ENCODE measurements around the gene CLIC3. TPM values are rescaled to one million over a fixed set of nuclear protein-coding genes. Genes with fewer than 3 reads are reported as not detected.

Gene CLIC3, protein sequence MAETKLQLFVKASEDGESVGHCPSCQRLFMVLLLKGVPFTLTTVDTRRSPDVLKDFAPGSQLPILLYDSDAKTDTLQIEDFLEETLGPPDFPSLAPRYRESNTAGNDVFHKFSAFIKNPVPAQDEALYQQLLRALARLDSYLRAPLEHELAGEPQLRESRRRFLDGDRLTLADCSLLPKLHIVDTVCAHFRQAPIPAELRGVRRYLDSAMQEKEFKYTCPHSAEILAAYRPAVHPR
- 0.90 and 7.6 TPM in 2 replicates for total RNA-seq

DNA sequence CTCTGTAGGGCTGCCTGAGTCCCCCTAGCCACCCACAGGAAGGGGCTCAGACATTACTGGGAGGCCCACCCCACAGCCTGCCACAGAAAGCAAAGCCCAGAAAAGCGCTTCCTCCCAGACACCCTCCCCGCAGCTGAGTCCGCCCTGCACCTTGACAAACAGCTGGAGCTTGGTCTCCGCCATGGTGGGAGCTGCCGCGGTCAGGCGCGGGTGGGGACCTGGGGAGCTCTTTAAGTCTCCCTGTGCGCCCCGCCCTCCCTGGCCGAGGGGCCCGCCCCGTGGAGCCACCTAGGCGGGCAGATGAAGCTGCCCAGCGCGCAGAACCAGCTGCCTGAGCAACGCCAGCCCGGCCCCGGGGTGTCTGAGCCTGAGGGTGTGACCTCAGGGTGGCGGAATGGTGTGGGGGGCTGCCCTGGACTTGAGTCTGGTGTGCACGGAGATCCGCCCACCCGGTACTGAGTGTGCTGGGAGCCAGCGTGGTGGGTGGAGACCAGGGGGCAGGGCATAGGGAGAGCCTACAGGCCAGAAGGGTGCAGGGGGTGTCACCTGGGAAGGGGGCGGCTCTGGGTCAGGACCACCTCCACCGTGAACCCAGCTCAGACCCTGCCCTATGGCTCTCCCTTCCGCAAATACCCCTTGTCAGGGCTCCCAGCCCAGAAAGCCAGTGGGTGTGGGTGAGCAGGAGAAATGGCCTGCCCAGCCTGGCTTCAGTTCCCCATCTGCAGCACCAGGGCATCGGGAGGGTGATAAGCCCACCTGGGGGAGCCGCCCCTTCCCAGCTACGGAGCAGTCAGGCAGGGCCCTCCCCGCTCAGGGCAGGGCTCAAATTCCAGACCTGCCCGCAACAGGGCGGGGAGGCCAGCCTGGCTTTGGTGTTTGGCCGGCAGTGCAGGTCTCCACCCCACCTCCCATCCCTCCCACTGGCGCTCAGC lies at the start of gene CLIC3:
Gene CLIC3 (minus strand): TSS at position 208 of the 932 bp plus-strand sequence. CDS start 25 bp downstream, at position 183.

DNA sequence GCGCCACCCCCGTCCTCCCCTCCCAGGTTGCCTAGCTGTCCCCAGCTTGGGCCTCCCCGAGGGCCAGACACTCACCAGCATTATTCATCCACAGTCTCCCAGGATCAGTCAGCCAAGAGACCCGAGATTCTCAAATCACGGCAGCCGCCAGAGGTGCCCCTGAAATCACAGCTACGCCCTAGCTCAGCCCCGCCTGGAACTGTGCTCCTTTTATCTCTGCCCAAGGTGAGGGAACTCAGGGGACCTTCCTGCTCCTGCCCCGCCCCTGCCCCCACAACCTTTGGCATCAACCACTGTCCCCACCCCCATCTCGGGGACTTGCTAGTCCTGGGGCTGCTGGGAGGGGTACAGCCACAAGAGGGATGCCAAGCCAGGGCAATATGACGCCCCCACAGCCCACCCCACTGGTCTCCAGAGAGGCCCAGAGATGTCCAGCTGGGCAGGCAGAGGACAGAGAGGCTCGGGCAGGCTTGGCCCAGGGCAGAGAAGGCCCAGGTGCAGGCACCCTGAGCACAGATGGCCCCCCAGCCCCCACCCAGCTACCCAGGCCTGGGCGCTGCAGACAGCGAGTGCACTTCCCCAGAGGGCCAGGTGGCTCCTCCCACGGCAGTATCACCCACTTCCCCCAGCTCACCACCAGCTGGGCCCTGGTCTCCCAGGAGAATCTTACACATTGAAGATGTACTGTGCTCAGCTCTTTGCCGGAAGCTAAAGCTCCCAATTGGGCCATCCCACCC lies 35.7 kb upstream of the CLIC3 start, which contains the start of gene FUT7:
Gene FUT7 (minus strand): TSS at position 185 of the 737 bp plus-strand sequence. CDS start 97 bp downstream, at position 88.

GRCh38 chr9:137027369-137028262 lies 31.2 kb upstream of the CLIC3 start, which contains the start of gene ABCA2:
Gene ABCA2 (minus strand): TSS chr9:137028237. CDS start chr9:137028140, 97 bp downstream.

GRCh38 chr9:136991993-136992818 lies 4.2 kb downstream of the CLIC3 start, which contains the start of gene PAXX:
Gene PAXX (plus strand): TSS chr9:136992422. CDS start chr9:136992444, 22 bp downstream.

GRCh38 chr9:136982232-136983051 lies 13.9 kb downstream of the CLIC3 start, which contains the start of gene LCNL1:
Gene LCNL1 (plus strand): TSS chr9:136982993. CDS start chr9:136983587, 594 bp downstream.

GRCh38 chr9:136977223-136977622 lies 19.1 kb downstream of the CLIC3 start, which contains the start of gene PTGDS:
Gene PTGDS (plus strand): TSS chr9:136977504. CDS start chr9:136977579, 75 bp downstream.

DNA sequence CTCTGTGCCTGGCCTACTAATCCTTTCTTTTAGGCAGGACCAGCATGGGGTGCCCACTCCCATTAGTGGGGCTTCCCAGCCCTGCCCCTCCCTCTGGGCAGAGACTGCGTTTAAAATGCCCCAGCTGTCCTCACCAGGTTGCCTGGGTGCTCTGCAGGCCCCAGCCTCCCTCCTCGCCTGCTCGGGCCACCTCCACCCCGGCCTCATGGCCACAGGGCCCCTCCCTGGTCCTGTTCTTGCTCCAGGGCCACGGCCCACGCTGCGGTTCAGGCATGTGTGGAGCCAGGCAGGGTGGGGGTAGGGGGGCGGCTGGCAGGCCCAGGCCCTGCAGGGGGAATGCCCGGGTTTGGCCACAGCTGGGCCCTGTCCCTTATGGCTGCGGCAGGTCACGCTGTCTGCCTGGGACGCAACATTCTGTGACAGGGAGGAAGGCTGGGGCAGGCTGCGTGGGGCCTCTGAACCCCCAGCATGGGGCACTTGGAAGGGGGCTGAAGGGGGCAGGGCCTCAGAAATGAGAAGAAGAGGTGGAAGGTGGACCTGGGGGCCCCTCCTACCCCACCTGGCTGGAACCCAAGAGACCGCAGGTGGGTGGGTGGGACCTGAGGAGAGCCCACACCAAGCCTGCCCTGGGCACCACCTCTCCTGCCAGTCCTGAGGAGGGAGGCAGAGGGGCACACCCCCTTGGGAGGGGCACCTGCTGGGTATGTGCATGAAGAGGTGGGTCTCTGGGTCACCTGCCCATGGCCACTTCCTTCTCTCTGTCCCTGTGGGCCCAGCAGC lies 44.6 kb downstream of the CLIC3 start, which contains the start of gene LCN12:
Gene LCN12 (plus strand): TSS at position 733 of the 780 bp plus-strand sequence. CDS start 55 bp downstream, outside the sequence.

Other genes with a start within 250 kb of the CLIC3 start
- not detected in 2 replicates for gene LCN6, start 248.0 kb downstream of the CLIC3 start, total RNA-seq
- not detected in 2 replicates for gene LCN8, start 238.3 kb downstream of the CLIC3 start, total RNA-seq
- gene LCN15, start 232.1 kb downstream of the CLIC3 start, total RNA-seq: not detected in 2 replicates
- gene TMEM141, start 205.2 kb downstream of the CLIC3 start, total RNA-seq: 73.7 and 78.5 TPM in 2 replicates
- gene CCDC183, start 200.2 kb downstream of the CLIC3 start, total RNA-seq: under 0.01 and 1.1 TPM in 2 replicates
- gene RABL6, start 188.6 kb downstream of the CLIC3 start, total RNA-seq: 73.3 and 80.5 TPM in 2 replicates
- gene AJM1, start 154.1 kb downstream of the CLIC3 start, total RNA-seq: 0.45 and 2.2 TPM in 2 replicates
- 189 and 196 TPM in 2 replicates for gene PHPT1, start 147.2 kb downstream of the CLIC3 start, total RNA-seq
- 0.81 and 4.9 TPM in 2 replicates for gene MAMDC4, start 144.2 kb downstream of the CLIC3 start, total RNA-seq
- gene EDF1, start 130.3 kb downstream of the CLIC3 start, total RNA-seq: 442 and 468 TPM in 2 replicates
- 11.6 and 16.9 TPM in 2 replicates for gene TRAF2, start 110.1 kb downstream of the CLIC3 start, total RNA-seq
- 154 and 194 TPM in 2 replicates for gene FBXW5, start 51.8 kb downstream of the CLIC3 start, total RNA-seq
- 0.19 and 0.72 TPM in 2 replicates for gene C8G, start 51.3 kb downstream of the CLIC3 start, total RNA-seq
- 0.09 TPM in 1 of 2 replicates, not detected in the other for gene LCN12, start 44.3 kb downstream of the CLIC3 start, total RNA-seq
- gene PTGDS, start 19.1 kb downstream of the CLIC3 start, total RNA-seq: 0.56 TPM in 1 of 2 replicates, not detected in the other
- gene LCNL1, start 13.6 kb downstream of the CLIC3 start, total RNA-seq: 0.19 TPM in 1 of 2 replicates, not detected in the other
- 14.8 and 18.4 TPM in 2 replicates for gene PAXX, start 4.1 kb downstream of the CLIC3 start, total RNA-seq
- 11.0 and 27.3 TPM in 2 replicates for gene ABCA2, start 31.7 kb upstream of the CLIC3 start, total RNA-seq
- not detected in 2 replicates for gene FUT7, start 35.5 kb upstream of the CLIC3 start, total RNA-seq
- 29.4 and 39.3 TPM in 2 replicates for gene NPDC1, start 49.6 kb upstream of the CLIC3 start, total RNA-seq
- not detected in 2 replicates for gene ENTPD2, start 57.5 kb upstream of the CLIC3 start, total RNA-seq
- gene SAPCD2, start 74.0 kb upstream of the CLIC3 start, total RNA-seq: 5.5 and 15.9 TPM in 2 replicates
- 8.7 and 11.6 TPM in 2 replicates for gene UAP1L1, start 80.9 kb upstream of the CLIC3 start, total RNA-seq
- 54.5 and 71.4 TPM in 2 replicates for gene MAN1B1, start 90.4 kb upstream of the CLIC3 start, total RNA-seq
- 76.0 and 87.4 TPM in 2 replicates for gene DPP7, start 118.2 kb upstream of the CLIC3 start, total RNA-seq
- gene GRIN1, start 142.6 kb upstream of the CLIC3 start, total RNA-seq: under 0.01 and 0.09 TPM in 2 replicates
- gene LRRC26, start 173.5 kb upstream of the CLIC3 start, total RNA-seq: not detected in 2 replicates
- not detected in 2 replicates for gene TMEM210, start 175.5 kb upstream of the CLIC3 start, total RNA-seq
- gene ANAPC2, start 192.0 kb upstream of the CLIC3 start, total RNA-seq: 21.3 and 26.8 TPM in 2 replicates
- gene SSNA1, start 192.1 kb upstream of the CLIC3 start, total RNA-seq: 108 and 110 TPM in 2 replicates
- gene TPRN, start 204.2 kb upstream of the CLIC3 start, total RNA-seq: 4.4 and 5.6 TPM in 2 replicates
- 22.7 and 26.8 TPM in 2 replicates for gene TMEM203, start 209.1 kb upstream of the CLIC3 start, total RNA-seq
- 2.7 and 3.7 TPM in 2 replicates for gene NDOR1, start 209.1 kb upstream of the CLIC3 start, total RNA-seq
- gene RNF208, start 225.7 kb upstream of the CLIC3 start, total RNA-seq: 0.09 and 0.19 TPM in 2 replicates
- gene CYSRT1, start 228.6 kb upstream of the CLIC3 start, total RNA-seq: 0.19 and 0.45 TPM in 2 replicates
- gene RNF224, start 230.9 kb upstream of the CLIC3 start, total RNA-seq: under 0.01 TPM in 1 of 2 replicates, not detected in the other
- gene SLC34A3, start 234.3 kb upstream of the CLIC3 start, total RNA-seq: not detected in 2 replicates
- gene TUBB4B, start 244.7 kb upstream of the CLIC3 start, total RNA-seq: 208 and 307 TPM in 2 replicates

Data from endothelial cell of coronary artery (primary cell).